Activated naive CD8-positive, alpha-beta T cell treated with anti-CD3 and anti-CD28 coated beads, Interleukin-2, amount 10 ng/mL, durations not matched to agents 7 days and 5 days (primary cell): ENCODE results near the gene C15orf62. TPM values are rescaled to one million over a fixed set of nuclear protein-coding genes. Genes with fewer than 3 reads are reported as not detected.

Experiments
- ATAC-seq: fragments of 150-1000 bp; cut with Tn5 transposase; one replicate; pipeline ENCODE4 v1.10.0; 2021; ENCODE audit warnings: low read depth, moderate library complexity
- POLR2A ChIA-PET: fragments of 350-600 bp; sonication (Branson Sonifier 250); formaldehyde crosslinking; loops from one replicate; lab custom pipeline; 2021; ENCODE audit warnings: antibody characterized with exemption; lab: Charles Lee
- DNase-seq: peaks from one replicate; pipeline ENCODE4 v3.0.0; 2021
- H3K27ac Mint-ChIP-seq: one replicate; pipeline ENCODE4 v1.8.0; 2022; ENCODE audit warnings: mild to moderate bottlenecking, mixed read lengths
- H3K27me3 Mint-ChIP-seq: one replicate; pipeline ENCODE4 v1.8.0; 2022; ENCODE audit warnings: mild to moderate bottlenecking, moderate library complexity, mixed read lengths
- H3K36me3 Mint-ChIP-seq: one replicate; pipeline ENCODE4 v1.8.0; 2021; ENCODE audit warnings: mild to moderate bottlenecking, mixed read lengths
- H3K4me1 Mint-ChIP-seq: one replicate; pipeline ENCODE4 v1.8.0; 2021; ENCODE audit warnings: mixed read lengths
- H3K4me3 Mint-ChIP-seq: one replicate; pipeline ENCODE4 v1.8.0; 2022; ENCODE audit warnings: mild to moderate bottlenecking, moderate library complexity, mixed read lengths
- H3K9me3 Mint-ChIP-seq: one replicate; pipeline ENCODE4 v1.8.0; 2021; ENCODE audit warnings: mixed read lengths
- total RNA-seq, 2 experiments: library from RNA; stranded (reverse); gene quantifications; one replicate each; pipeline ENCODE4 v1.2.3, GENCODE V29; 2021

The C15orf62 gene
- total RNA-seq, 2 experiments from 2014 or later, result 2.4 TPM

GRCh38 chr15:40744815-40745152, 25.0 kb upstream of the C15orf62 start:
- no peak for DNase-seq
- H3K4me1 Mint-ChIP-seq, result peaks cover 42% of the 10 kb centered on the region

GRCh38 chr15:40746916-40747418, 22.8 kb upstream of the C15orf62 start:
- ATAC-seq (no peak), DNase-seq (peak; percentile 17)
- Mint-ChIP-seq H3K36me3 (peaks cover 20% of the 10 kb centered on the region), H3K4me1 (peaks cover 48% of the 10 kb centered on the region), H3K9me3 (no peaks in the 10 kb centered on the region), H3K27ac (no peak overlapping the region), H3K27me3 (no peaks in the 10 kb centered on the region), H3K4me3 (no peak overlapping the region)
- POLR2A ChIA-PET, result interaction anchor here (0.7 to 2.0 kb wide), 3 partner anchors 18 to 52 kb away, joined by 3 to 10 read pairs (median 5); partner anchors contain the start of genes C15orf62, GCHFR and RAD51

More at GRCh38 chr15:40744815-40745152, 25.0 kb upstream of the C15orf62 start:
- Mint-ChIP-seq H3K27me3 (no peaks in the 10 kb centered on the region), H3K4me3 (no peak overlapping the region), H3K9me3 (no peaks in the 10 kb centered on the region), H3K36me3 (peaks cover 21% of the 10 kb centered on the region), H3K27ac (peak overlapping the region; percentile 92)
- POLR2A ChIA-PET, result interaction anchor here (0.7 to 2.4 kb wide), 5 partner anchors 8 to 129 kb away, joined by 8 to 21 read pairs (median 10); partner anchors contain the start of genes C15orf62, GCHFR and RAD51
- no peak for ATAC-seq

DNA sequence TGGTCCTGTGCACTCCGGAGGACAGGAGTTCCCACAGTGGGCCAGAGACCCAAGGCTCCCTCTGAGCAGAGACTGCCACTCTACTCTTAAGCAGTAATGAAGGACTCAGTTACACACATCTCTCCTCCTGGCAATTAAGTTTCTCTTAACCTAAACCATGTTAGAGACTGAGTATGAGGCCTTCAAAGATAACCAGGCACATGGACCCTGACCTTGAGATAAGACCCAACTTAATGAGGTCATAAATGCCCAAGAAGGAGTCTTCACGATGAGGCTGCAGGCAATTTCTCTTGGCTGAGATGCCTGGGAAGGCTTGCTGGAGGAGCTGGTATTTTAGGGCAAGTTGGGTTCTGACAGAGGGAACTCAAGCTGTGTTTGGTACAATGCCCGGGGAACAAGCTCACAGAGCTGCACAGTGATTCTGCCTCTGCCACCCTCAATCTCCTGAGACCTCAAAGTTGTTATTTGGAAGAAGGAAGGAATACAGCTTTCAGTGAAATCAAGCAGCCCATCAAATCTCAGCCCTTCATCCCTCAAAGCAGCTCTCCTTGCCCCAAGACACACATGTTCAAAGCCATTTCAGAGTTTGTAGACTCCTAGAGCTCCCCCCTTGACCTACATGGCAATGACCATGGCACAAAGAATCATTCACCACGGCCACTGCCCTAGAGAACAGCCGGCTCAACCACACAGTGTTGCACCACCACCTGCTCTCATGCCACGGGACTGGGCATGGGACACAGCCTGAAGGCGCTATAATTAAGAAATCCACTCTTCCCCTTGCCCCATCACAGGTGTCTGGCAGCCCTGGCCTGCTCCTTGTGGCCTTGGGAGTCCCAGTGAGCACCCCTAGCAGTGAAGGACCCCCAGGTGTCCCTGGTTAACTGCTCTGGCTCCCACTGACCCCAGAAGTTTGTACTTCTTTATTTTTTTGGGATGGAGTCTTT, 21.8 kb upstream of the C15orf62 start:
- no peak for ATAC-seq
- H3K27ac Mint-ChIP-seq, result peak overlapping the region; percentile 73
- no peaks in the 10 kb centered on the region for H3K9me3 Mint-ChIP-seq
- peaks cover 14% of the 10 kb centered on the region for H3K36me3 Mint-ChIP-seq
- no peak for DNase-seq
- no peak overlapping the region for H3K4me3 Mint-ChIP-seq
- no peaks in the 10 kb centered on the region for H3K27me3 Mint-ChIP-seq
- peaks cover 48% of the 10 kb centered on the region for H3K4me1 Mint-ChIP-seq
- POLR2A ChIA-PET, result interaction anchor here (2.0 kb wide), 1 partner anchor 17 kb away, joined by 10 read pairs; the partner anchor contains the start of gene GCHFR

DNA sequence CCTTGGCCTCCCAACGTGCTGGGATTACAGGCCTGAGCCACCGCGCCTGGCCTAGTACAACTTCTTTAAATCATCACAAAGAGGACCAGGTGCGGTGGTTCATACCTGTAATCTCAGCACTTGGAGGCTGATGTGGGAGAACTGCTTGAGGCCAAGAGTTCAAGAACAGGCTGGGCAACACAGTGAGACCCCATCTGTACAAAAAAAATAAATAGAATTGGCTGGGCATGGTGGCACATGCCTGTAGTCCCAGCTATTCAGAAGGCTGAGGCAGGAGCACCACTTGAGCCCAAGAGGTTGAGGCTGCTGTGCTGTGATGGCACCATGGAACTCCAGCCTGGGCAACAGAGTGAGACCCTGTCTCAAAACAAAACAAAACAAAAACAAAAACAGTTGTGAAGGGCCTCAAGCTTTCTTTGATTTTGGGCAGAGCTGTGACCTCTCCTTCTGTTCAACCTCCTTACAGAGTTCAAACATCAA, 20.6 kb upstream of the C15orf62 start:
- Mint-ChIP-seq H3K4me1 (peaks cover 48% of the 10 kb centered on the region), H3K27me3 (no peaks in the 10 kb centered on the region), H3K27ac (peak overlapping the region; percentile 48), H3K36me3 (peaks cover 10% of the 10 kb centered on the region), H3K9me3 (no peaks in the 10 kb centered on the region), H3K4me3 (no peak overlapping the region)
- ATAC-seq (no peak), DNase-seq (no peak)
- POLR2A ChIA-PET, result interaction anchor here (0.6 kb wide), 1 partner anchor 55 kb away, joined by 3 read pairs; no protein-coding TSS in a partner anchor

DNA sequence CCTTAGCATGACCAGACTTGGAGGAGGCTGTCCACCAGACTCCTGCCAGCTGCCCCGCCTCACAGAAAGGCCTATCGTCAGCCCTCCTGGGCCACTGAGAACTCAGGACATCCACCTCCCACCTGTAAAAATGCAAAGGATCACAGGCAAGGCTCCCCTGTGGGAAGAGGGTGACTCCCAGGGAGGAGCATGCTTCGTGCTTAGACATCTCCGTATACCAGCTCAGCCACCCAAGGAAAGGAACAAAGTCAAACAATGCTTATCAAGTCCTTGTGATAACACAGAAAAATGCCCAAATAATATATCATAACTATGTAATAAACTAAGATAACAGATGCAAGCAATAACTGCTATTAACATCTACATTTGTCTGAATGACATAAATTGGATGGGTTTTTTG, 18.9 kb upstream of the C15orf62 start:
- no peak for DNase-seq
- Mint-ChIP-seq H3K9me3 (no peaks in the 10 kb centered on the region), H3K27me3 (no peaks in the 10 kb centered on the region), H3K4me3 (no peak overlapping the region), H3K4me1 (peaks cover 45% of the 10 kb centered on the region), H3K27ac (peak overlapping the region; percentile 21), H3K36me3 (peaks cover 8% of the 10 kb centered on the region)
- POLR2A ChIA-PET, result interaction anchor here (1.0 kb wide), 1 partner anchor 13 kb away, joined by 4 read pairs; the partner anchor contains the start of gene GCHFR
- ATAC-seq, result no peak

- Mint-ChIP-seq H3K4me1 (peaks cover 44% of the 10 kb centered on the region), H3K27me3 (peaks cover under 1% of the 10 kb centered on the region), H3K9me3 (no peaks in the 10 kb centered on the region), H3K4me3 (no peak overlapping the region), H3K27ac (peak overlapping the region; percentile 98), H3K36me3 (peaks cover 8% of the 10 kb centered on the region)
- POLR2A ChIA-PET, result interaction anchor here (1.0 to 1.7 kb wide), 2 partner anchors 7 to 12 kb away, joined by 4 to 10 read pairs; partner anchors contain the start of gene GCHFR
- ATAC-seq, result no peak
- no peak for DNase-seq
Measured at GRCh38 chr15:40751745-40752144, 18.0 kb upstream of the C15orf62 start.

GRCh38 chr15:40754574-40754882, 15.3 kb upstream of the C15orf62 start:
- POLR2A ChIA-PET, result interaction anchor here (1.1 to 3.1 kb wide), 3 partner anchors 10 to 60 kb away, joined by 5 to 15 read pairs (median 11); partner anchors contain the start of genes C15orf62, GCHFR and RAD51
- ATAC-seq, result peak; percentile 4

DNA sequence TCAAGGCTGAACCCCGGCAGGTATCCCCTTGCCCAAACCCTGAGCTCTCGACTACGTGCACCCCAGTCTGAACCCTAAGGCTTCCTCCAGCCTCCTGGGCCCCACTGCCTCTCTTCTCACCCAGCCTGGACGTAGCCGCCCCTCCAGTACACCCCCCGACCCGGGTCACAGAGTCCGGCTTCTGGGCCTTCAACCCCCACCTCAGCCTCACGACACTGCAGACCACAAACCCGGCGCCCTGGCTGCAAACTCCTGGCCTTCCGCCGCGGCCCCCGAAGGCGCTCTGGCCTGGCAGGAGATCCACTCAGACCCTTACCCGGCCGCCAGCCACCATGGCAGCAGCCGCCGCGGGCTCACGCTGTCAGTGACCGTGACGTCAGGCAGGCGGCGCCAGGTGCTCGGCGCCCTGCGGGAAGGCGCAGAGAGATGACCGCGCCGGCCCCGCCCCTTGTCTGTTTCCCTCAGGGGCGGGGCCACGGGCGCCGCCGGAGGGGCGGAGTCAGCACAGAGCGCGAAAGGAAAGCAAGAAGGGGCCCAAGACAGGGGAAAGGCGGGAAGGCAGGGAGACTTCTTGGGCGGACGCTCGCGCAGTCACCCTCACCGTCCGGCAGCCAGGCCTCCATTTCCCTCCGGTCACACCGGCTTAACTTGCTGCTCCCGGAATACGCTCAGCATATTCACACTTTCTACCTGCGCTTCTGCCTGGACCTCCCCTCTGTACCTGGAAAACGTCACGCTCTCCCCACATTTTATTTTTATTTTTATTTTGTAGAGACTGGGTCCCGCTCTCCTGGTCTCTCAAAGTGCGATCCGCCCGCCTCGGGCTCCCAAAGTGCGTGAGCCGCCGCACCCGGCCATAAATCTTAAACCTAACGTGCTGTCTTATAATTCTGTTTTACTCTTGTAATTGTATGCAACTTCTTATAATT, 14.6 kb upstream of the C15orf62 start, which contains the start of gene RMDN3:
RMDN3 (minus strand) TSS at position 372 of the 929 bp plus-strand sequence. CDS start 471 bp downstream, outside the sequence.
- Mint-ChIP-seq H3K27me3 (peaks cover 5% of the 10 kb centered on the region), H3K4me1 (peaks cover 35% of the 10 kb centered on the region), H3K9me3 (no peaks in the 10 kb centered on the region), H3K27ac (peak within 1 kb of the TSS; percentile 98), H3K4me3 (peak within 1 kb of the TSS; percentile 82), H3K36me3 (peaks cover 5% of the 10 kb centered on the region)
- DNase-seq, result peak; percentile 99
- POLR2A ChIA-PET, result interaction anchor here (1.1 to 3.1 kb wide), 4 partner anchors 9 to 61 kb away, joined by 5 to 15 read pairs (median 12); partner anchors contain the start of genes C15orf62, GCHFR and RAD51
- ATAC-seq, result peak; percentile 83

More at GRCh38 chr15:40754574-40754882, 15.3 kb upstream of the C15orf62 start:
- H3K27ac Mint-ChIP-seq, result peak overlapping the region; percentile 98
- H3K9me3 Mint-ChIP-seq, result no peaks in the 10 kb centered on the region
- H3K4me3 Mint-ChIP-seq, result peak overlapping the region; percentile 82
- DNase-seq, result peak; percentile 51
- H3K36me3 Mint-ChIP-seq, result peaks cover 7% of the 10 kb centered on the region
- H3K4me1 Mint-ChIP-seq, result peaks cover 35% of the 10 kb centered on the region
- peaks cover 3% of the 10 kb centered on the region for H3K27me3 Mint-ChIP-seq

- no peak for DNase-seq
- Mint-ChIP-seq H3K27ac (peak overlapping the region; percentile 98), H3K4me1 (peaks cover 35% of the 10 kb centered on the region)
Measured at GRCh38 chr15:40755812-40756208, 14.0 kb upstream of the C15orf62 start.

DNA sequence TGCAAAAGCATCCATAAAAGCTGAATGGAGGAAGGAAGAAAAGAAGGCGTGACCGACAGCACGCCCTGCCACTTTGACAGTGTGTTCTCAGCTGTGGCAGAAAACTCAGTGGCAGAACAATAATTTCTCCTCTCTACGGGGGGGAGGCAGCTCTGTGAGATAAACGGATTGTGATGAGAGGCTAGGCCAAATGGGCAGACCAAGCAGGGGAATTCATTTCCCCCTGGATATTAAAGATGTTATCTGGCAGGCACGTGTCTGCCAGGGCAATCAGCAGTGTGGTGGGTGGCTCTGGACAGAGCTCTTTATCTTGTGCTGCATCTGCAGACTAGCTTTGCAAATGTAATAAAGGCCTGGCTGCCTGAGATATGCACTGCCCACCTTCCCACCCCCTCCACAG, 12.8 kb upstream of the C15orf62 start:
- H3K27ac Mint-ChIP-seq, result no peak overlapping the region
- no peak for ATAC-seq

More at GRCh38 chr15:40755812-40756208, 14.0 kb upstream of the C15orf62 start:
- POLR2A ChIA-PET, result interaction anchor here (0.5 to 1.4 kb wide), 4 partner anchors 9 to 61 kb away, joined by 4 to 13 read pairs (median 6); partner anchors contain the start of genes GCHFR and RAD51
- no peaks in the 10 kb centered on the region for H3K9me3 Mint-ChIP-seq
- peak overlapping the region; percentile 82 for H3K4me3 Mint-ChIP-seq
- no peak for ATAC-seq
- H3K36me3 Mint-ChIP-seq, result peaks cover 5% of the 10 kb centered on the region
- H3K27me3 Mint-ChIP-seq, result peaks cover 5% of the 10 kb centered on the region

GRCh38 chr15:40759961-40760360, 9.8 kb upstream of the C15orf62 start:
- ATAC-seq, result no peak
- Mint-ChIP-seq H3K4me1 (peaks cover 16% of the 10 kb centered on the region), H3K36me3 (no peaks in the 10 kb centered on the region), H3K9me3 (no peaks in the 10 kb centered on the region), H3K4me3 (no peak overlapping the region), H3K27me3 (peaks cover 7% of the 10 kb centered on the region), H3K27ac (no peak overlapping the region)
- POLR2A ChIA-PET, result interaction anchor here (0.6 kb wide), 1 partner anchor 567 kb away, joined by 3 read pairs; no protein-coding TSS in a partner anchor
- DNase-seq, result no peak

More for the DNA sequence above, 12.8 kb upstream of the C15orf62 start:
- Mint-ChIP-seq H3K4me3 (no peak overlapping the region), H3K9me3 (no peaks in the 10 kb centered on the region), H3K27me3 (peaks cover 7% of the 10 kb centered on the region), H3K36me3 (peaks cover under 1% of the 10 kb centered on the region), H3K4me1 (peaks cover 28% of the 10 kb centered on the region)
- no peak for DNase-seq
- POLR2A ChIA-PET, result interaction anchor here (0.6 to 1.4 kb wide), 5 partner anchors 8 to 166 kb away, joined by 4 to 13 read pairs (median 5); partner anchors contain the start of genes GCHFR and RAD51
